HCT116 (cell line): ENCODE measurements around the gene RIC8A. TPM values are rescaled to one million over a fixed set of nuclear protein-coding genes. Genes with fewer than 3 reads are reported as not detected.

Source experiments
- ATAC-seq: fragments of 200-7000 bp; cut with Tn5 transposase; 2 replicates; pipeline ENCODE4 v1.9.1; 2020; ENCODE audit warnings: mild to moderate bottlenecking, moderate library complexity
- BruUV-seq: library from RNA; stranded (reverse); fragments of 400-500 nt; replicated peaks from 2 replicates; lab custom pipeline; 2021; lab: Mats Ljungman, UMichigan
- CTCF ChIA-PET: fragments of 300-600 bp; sonication (Branson Sonifier 250); formaldehyde crosslinking; loops from one replicate; lab custom pipeline; 2021; ENCODE audit warnings: antibody characterized with exemption; lab: Charles Lee
- POLR2A ChIA-PET: fragments of 300-600, 350-600 bp; sonication (Branson Sonifier 250); formaldehyde crosslinking; loops from one replicate; lab custom pipeline; 2021; ENCODE audit warnings: antibody characterized with exemption; lab: Charles Lee
- RAD21 ChIA-PET, 2 experiments: fragments of 300-600 bp; sonication (Branson Sonifier 250); formaldehyde crosslinking; loops; one replicate each; lab custom pipeline; 2023; ENCODE audit warnings: low total read pairs in 2 of 2; ENCODE audit not compliant: uncharacterized antibody in 2 of 2, unreplicated experiment in 2 of 2, low non-redundant PET in 1 of 2; lab: Charles Lee
- DNase-seq: peaks from one replicate; pipeline ENCODE4 v3.0.0-alpha.2; 2010; ENCODE audit warnings: low read depth, low spot score
- H2AFZ ChIP-seq: fragments of 200-600 bp; shearing (Covaris generic), sonication (generic); 2 replicates; pipeline ENCODE4 v1.6.1; 2017; ENCODE audit warnings: low read depth, mixed run types, mixed read lengths, antibody characterized with exemption, low read length; ENCODE audit not compliant: poor library complexity, severe bottlenecking
- H3K27ac ChIP-seq: 2 replicates; pipeline ENCODE4 v1.5.1; 2012; ENCODE audit warnings: low read depth, low read length
- H3K27me3 ChIP-seq: fragments of 200-600 bp; sonication (generic); 2 replicates; pipeline ENCODE4 v1.6.1; 2016; ENCODE audit warnings: mixed run types, low read length, mixed read lengths; ENCODE audit not compliant: insufficient read depth
- H3K36me3 ChIP-seq, 2 experiments: fragments of 200-500 bp in 1 of 2; fragments of 200-600 bp in 1 of 2; sonication (Bioruptor generic) in 1 of 2; sonication (generic) in 1 of 2; 2 replicates each; pipeline versions ENCODE4 v1.5.1 to v1.6.1; 2014 to 2016; ENCODE audit warnings: low read length in 2 of 2, inconsistent platforms in 1 of 2, mixed read lengths in 1 of 2, mixed run types in 1 of 2; ENCODE audit not compliant: insufficient read depth in 2 of 2, control insufficient read depth in 1 of 2
- H3K4me1 ChIP-seq, 2 experiments: fragments of 200-600 bp in 1 of 2; sonication (generic) in 1 of 2; 2 replicates each; pipeline versions ENCODE4 v1.5.1 to v1.6.1; 2012 to 2017; ENCODE audit warnings: low read length in 2 of 2, inconsistent platforms in 1 of 2, mild to moderate bottlenecking in 1 of 2, mixed read lengths in 1 of 2, mixed run types in 1 of 2, moderate library complexity in 1 of 2; ENCODE audit not compliant: insufficient read depth in 2 of 2, control insufficient read depth in 1 of 2
- H3K4me2 ChIP-seq: fragments of 200-600 bp; sonication (generic); 2 replicates; pipeline ENCODE4 v1.6.1; 2017; ENCODE audit warnings: mixed run types, low read length, mixed read lengths
- H3K4me3 ChIP-seq, 2 experiments: fragments of 200-600 bp in 1 of 2; sonication (generic) in 1 of 2; replicated peaks in 1 of 2; 2 replicates each; pipeline ENCODE4 v1.5.1; 2011 to 2016; ENCODE audit warnings: low read length in 2 of 2, control low read depth in 1 of 2, low read depth in 1 of 2, mild to moderate bottlenecking in 1 of 2, mixed read lengths in 1 of 2, mixed run types in 1 of 2
- H3K79me2 ChIP-seq: fragments of 200-600 bp; sonication (generic); 2 replicates; pipeline ENCODE4 v1.6.1; 2017; ENCODE audit warnings: mild to moderate bottlenecking, mixed run types, low read length, moderate library complexity, mixed read lengths; ENCODE audit not compliant: insufficient read depth
- H3K9ac ChIP-seq: fragments of 200-600 bp; sonication (generic); 2 replicates; pipeline ENCODE4 v1.6.1; 2016; ENCODE audit warnings: low read length, mixed read lengths
- H3K9me2 ChIP-seq: fragments of 200-600 bp; sonication (generic), shearing (Covaris generic); 2 replicates; pipeline ENCODE4 v1.6.1; 2017; ENCODE audit warnings: mixed run types, mild to moderate bottlenecking, moderate library complexity; ENCODE audit not compliant: insufficient read depth
- H3K9me3 ChIP-seq, 2 experiments: fragments of 200-500 bp in 1 of 2; fragments of 200-600 bp in 1 of 2; sonication (Bioruptor generic) in 1 of 2; sonication (generic) in 1 of 2; 2 replicates each; pipeline ENCODE4 v1.6.1; 2014 to 2017; ENCODE audit warnings: low read length in 2 of 2, mixed read lengths in 2 of 2, inconsistent platforms in 1 of 2, low read depth in 1 of 2, mild to moderate bottlenecking in 1 of 2, mixed run types in 1 of 2, moderate library complexity in 1 of 2; ENCODE audit not compliant: control insufficient read depth in 1 of 2, insufficient read depth in 1 of 2
- H4K20me1 ChIP-seq: fragments of 200-600 bp; sonication (generic), shearing (Covaris generic); 2 replicates; pipeline ENCODE4 v1.6.1; 2017; ENCODE audit warnings: mixed run types, mild to moderate bottlenecking, moderate library complexity; ENCODE audit not compliant: insufficient read depth
- CBX3 ChIP-seq: IDR thresholded peaks from 2 replicates; pipeline ENCODE4 v1.6.1; 2012; ENCODE audit warnings: low read depth
- CEBPB ChIP-seq: IDR thresholded peaks from 2 replicates; pipeline ENCODE4 v1.6.1; 2012; ENCODE audit warnings: low read depth
- ELF1 ChIP-seq: IDR thresholded peaks from 2 replicates; pipeline ENCODE4 v1.6.1; 2012; ENCODE audit warnings: low read depth, borderline replicate concordance
- FOSL1 ChIP-seq: IDR thresholded peaks from 2 replicates; pipeline ENCODE4 v1.6.1; 2012; ENCODE audit warnings: low read depth
- JUND ChIP-seq: IDR thresholded peaks from 2 replicates; pipeline ENCODE4 v1.6.1; 2012
- RAD21 ChIP-seq: IDR thresholded peaks from 2 replicates; pipeline ENCODE4 v1.6.1; 2012; ENCODE audit warnings: low read depth, mild to moderate bottlenecking
- SIN3A ChIP-seq: IDR thresholded peaks from 2 replicates; pipeline ENCODE4 v1.6.1; 2012; ENCODE audit warnings: low read depth
- SP1 ChIP-seq: IDR thresholded peaks from 2 replicates; pipeline ENCODE4 v1.6.1; 2012; ENCODE audit warnings: low read depth
- SRF ChIP-seq: IDR thresholded peaks from 2 replicates; pipeline ENCODE4 v1.6.1; 2012; ENCODE audit warnings: low read depth
- TCF7L2 ChIP-seq: IDR thresholded peaks from 2 replicates; pipeline ENCODE4 v1.7.0; 2011; ENCODE audit warnings: borderline replicate concordance, inconsistent platforms; ENCODE audit not compliant: insufficient read depth, insufficient read length; ENCODE audit errors: extremely low read depth
- YY1 ChIP-seq: IDR thresholded peaks from 2 replicates; pipeline ENCODE4 v1.6.1; 2011; ENCODE audit warnings: low read length, low read depth, moderate library complexity, mild to moderate bottlenecking; ENCODE audit not compliant: insufficient replicate concordance; ENCODE audit errors: extremely low read depth
- ZFX ChIP-seq: fragments of 450-650 bp; IDR thresholded peaks from 2 replicates; pipeline ENCODE4 v1.6.1; 2017
- ZNF274 ChIP-seq: fragments of 200-500 bp; sonication (Bioruptor generic); IDR thresholded peaks from 2 replicates; pipeline ENCODE4 v1.6.1; 2014; ENCODE audit warnings: mild to moderate bottlenecking, low read depth, low read length, inconsistent platforms
- intact Hi-C: fragments of 100-400 bp; cut with micrococcal nuclease; formaldehyde crosslinking; loops from 2 replicates; pipeline ENCODE4 v1.10.0; 2022
- total RNA-seq: library from RNA; stranded (reverse); gene quantifications from one replicate; pipeline ENCODE4 v1.2.1, GENCODE V29; 2021; ENCODE audit not compliant: unreplicated experiment
- TF ChIP-seq, protein P1 (sequence below), 3 experiments: fragments of 200-600 bp in 1 of 3; sonication (generic) in 1 of 3; IDR thresholded peaks in 2 of 3; conservative IDR thresholded peaks in 1 of 3; 2 replicates each; pipeline ENCODE4 v1.5.1; 2012 to 2017; ENCODE audit warnings: low read depth in 2 of 3, low read length in 2 of 3, antibody characterized with exemption in 1 of 3, borderline replicate concordance in 1 of 3, control low read depth in 1 of 3, mild to moderate bottlenecking in 1 of 3, mixed read lengths in 1 of 3, mixed run types in 1 of 3, moderate library complexity in 1 of 3; ENCODE audit not compliant: insufficient read depth in 1 of 3
- TF ChIP-seq, protein P2 (sequence below): IDR thresholded peaks from 2 replicates; pipeline ENCODE4 v1.6.1; 2011; ENCODE audit warnings: mild to moderate bottlenecking, low read length, moderate library complexity; ENCODE audit not compliant: insufficient replicate concordance; ENCODE audit errors: extremely low read depth

RIC8A gene
- total RNA-seq, 1 experiment from 2014 or later, result 75.2 TPM

DNA sequence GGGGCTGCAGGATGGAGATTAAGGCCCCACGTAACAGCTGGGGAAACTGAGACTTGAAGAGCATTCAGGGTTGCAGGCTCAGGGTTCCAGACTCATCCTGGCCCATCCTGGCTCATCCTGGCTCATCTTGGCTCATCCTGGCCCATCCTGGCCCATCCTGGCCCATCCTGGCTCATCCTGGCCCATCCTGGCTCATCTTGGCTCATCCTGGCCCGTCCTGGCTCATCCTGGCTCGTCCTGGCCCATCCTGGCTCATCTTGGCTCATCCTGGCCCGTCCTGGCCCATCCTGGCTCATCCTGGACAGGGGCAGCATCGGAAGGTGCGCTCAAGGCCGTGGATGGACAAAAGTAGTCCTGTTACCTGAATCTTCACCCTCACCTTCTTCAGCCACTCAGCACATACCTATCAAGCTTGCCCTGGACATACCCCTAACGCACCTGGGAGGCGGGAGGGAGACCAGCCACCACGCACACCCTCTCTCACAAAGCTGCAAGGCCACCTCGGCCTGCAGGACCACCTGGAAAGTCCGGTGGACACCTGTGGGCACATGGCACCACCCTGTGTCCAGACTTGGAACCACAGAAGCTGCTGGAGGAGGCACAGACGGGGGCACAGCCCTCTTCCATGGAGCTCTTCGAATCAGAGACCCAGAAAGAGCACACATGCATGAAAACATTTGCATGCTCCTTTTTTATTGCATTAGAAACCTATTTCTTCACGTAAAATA is 50.4 kb downstream of the RIC8A start:
- ATAC-seq, result peak; percentile 80
- H3K4me1 ChIP-seq, result no peaks in the 10 kb centered on the region
- no peak overlapping the region for H3K4me3 ChIP-seq
- BruUV-seq, result no TSS peak
- intact Hi-C loops, result no loop called here
- no peak overlapping the region for H3K9ac ChIP-seq
- H3K36me3 ChIP-seq, result peaks cover 3 to 8% of the 10 kb centered on the region in 2 experiments; a peak in 3 of 4 replicates
- CTCF ChIA-PET, result no interaction called here
- no peaks in the 10 kb centered on the region for H3K79me2 ChIP-seq
- H2AFZ ChIP-seq, result no peak overlapping the region
- DNase-seq, result no peak
- no peaks in the 10 kb centered on the region for H3K9me3 ChIP-seq
- H3K9me2 ChIP-seq, result no peaks in the 10 kb centered on the region
- no peaks in the 10 kb centered on the region for H3K27me3 ChIP-seq
- no peaks in the 10 kb centered on the region for H4K20me1 ChIP-seq
- H3K27ac ChIP-seq, result no peak overlapping the region
- POLR2A ChIA-PET, result interaction anchor here (0.6 kb wide), 1 partner anchor 98 kb away, joined by 3 read pairs; no protein-coding TSS in a partner anchor
- RAD21 ChIA-PET, result no interaction called here
- TF ChIP-seq CBX3, result no peak
- TF ChIP-seq SIN3A, result no peak
- no peak for TF ChIP-seq TCF7L2
- TF ChIP-seq, protein P1, sequence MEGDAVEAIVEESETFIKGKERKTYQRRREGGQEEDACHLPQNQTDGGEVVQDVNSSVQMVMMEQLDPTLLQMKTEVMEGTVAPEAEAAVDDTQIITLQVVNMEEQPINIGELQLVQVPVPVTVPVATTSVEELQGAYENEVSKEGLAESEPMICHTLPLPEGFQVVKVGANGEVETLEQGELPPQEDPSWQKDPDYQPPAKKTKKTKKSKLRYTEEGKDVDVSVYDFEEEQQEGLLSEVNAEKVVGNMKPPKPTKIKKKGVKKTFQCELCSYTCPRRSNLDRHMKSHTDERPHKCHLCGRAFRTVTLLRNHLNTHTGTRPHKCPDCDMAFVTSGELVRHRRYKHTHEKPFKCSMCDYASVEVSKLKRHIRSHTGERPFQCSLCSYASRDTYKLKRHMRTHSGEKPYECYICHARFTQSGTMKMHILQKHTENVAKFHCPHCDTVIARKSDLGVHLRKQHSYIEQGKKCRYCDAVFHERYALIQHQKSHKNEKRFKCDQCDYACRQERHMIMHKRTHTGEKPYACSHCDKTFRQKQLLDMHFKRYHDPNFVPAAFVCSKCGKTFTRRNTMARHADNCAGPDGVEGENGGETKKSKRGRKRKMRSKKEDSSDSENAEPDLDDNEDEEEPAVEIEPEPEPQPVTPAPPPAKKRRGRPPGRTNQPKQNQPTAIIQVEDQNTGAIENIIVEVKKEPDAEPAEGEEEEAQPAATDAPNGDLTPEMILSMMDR (IDR thresholded peaks at IDR 0.05 in 2 of 3, conservative IDR thresholded peaks at IDR 0.05 in 1 of 3; ENCODE audit: borderline replicate concordance in 1 of 3, insufficient read depth in 1 of 3, low read depth in 2 of 3, low read length in 2 of 3), result peak; percentile 34 to 48 (median 40); a peak in 4 of 6 replicates
- TF ChIP-seq RAD21, result peak; percentile 59
- H3K4me2 ChIP-seq, result no peak overlapping the region

DNA sequence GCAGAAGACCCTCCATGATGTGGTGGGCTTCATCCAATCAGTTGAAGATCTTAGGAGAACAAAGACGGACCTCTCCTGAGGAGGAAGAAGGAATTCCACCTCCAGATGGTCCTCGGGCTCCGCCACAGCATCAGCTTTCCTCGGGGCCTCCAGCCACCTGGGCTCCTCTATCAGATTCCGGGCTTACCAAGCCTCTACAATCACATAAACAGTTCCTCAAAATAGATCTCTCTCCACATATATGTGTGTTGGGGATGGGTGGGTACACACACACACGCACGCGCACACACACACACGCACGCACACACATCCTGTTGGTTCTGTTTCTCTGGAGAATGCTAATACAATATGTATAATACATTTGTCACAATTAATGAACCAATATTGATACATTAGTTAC is 51.9 kb downstream of the RIC8A start:
- ChIA-PET RAD21 (no interaction called here), POLR2A (no interaction called here), CTCF (interaction anchor here (2.2 kb wide), 1 partner anchor 9 kb away, joined by 6 read pairs; no protein-coding TSS in a partner anchor)
- no peak overlapping the region for H3K4me3 ChIP-seq
- TF ChIP-seq TCF7L2 (no peak), RAD21 (no peak), SRF (no peak), ELF1 (no peak), ZNF274 (no peak), YY1 (no peak), FOSL1 (no peak), SP1 (no peak), JUND (no peak), ZFX (no peak), CBX3 (no peak), CEBPB (no peak)
- TF ChIP-seq, protein P2, sequence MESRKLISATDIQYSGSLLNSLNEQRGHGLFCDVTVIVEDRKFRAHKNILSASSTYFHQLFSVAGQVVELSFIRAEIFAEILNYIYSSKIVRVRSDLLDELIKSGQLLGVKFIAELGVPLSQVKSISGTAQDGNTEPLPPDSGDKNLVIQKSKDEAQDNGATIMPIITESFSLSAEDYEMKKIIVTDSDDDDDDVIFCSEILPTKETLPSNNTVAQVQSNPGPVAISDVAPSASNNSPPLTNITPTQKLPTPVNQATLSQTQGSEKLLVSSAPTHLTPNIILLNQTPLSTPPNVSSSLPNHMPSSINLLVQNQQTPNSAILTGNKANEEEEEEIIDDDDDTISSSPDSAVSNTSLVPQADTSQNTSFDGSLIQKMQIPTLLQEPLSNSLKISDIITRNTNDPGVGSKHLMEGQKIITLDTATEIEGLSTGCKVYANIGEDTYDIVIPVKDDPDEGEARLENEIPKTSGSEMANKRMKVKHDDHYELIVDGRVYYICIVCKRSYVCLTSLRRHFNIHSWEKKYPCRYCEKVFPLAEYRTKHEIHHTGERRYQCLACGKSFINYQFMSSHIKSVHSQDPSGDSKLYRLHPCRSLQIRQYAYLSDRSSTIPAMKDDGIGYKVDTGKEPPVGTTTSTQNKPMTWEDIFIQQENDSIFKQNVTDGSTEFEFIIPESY, result no peak
- BruUV-seq, result no TSS peak
- H3K4me1 ChIP-seq, result no peaks in the 10 kb centered on the region
- H3K9me2 ChIP-seq, result no peaks in the 10 kb centered on the region
- H3K9me3 ChIP-seq, result no peaks in the 10 kb centered on the region
- no peaks in the 10 kb centered on the region for H3K27me3 ChIP-seq
- H3K9ac ChIP-seq, result no peak overlapping the region
- H3K79me2 ChIP-seq, result no peaks in the 10 kb centered on the region
- H2AFZ ChIP-seq, result no peak overlapping the region
- DNase-seq (no peak), ATAC-seq (no peak)
- intact Hi-C loops, result no loop called here
- no peak overlapping the region for H3K27ac ChIP-seq
- H3K4me2 ChIP-seq, result no peak overlapping the region
- H3K36me3 ChIP-seq, result no peaks in the 10 kb centered on the region
- no peaks in the 10 kb centered on the region for H4K20me1 ChIP-seq
